HG03354 (cell line): Measurements from ENCODE around the gene CHST8.

Experiments used
- ATAC-seq: cut with Tn5 transposase; IDR thresholded peaks from one replicate; pipeline ENCODE4 v1.9.1; 2021; ENCODE audit warnings: mild to moderate bottlenecking; ENCODE audit not compliant: unreplicated experiment, poor library complexity, severe bottlenecking

CHST8 gene

GRCh38 chr19:33775731-33776487, 154.2 kb downstream of the CHST8 start:
- ATAC-seq, result no peak

- no peak for ATAC-seq
Measured at GRCh38 chr19:33777351-33777750, 155.6 kb downstream of the CHST8 start.

- no peak for ATAC-seq
Measured at GRCh38 chr19:33777753-33778088, 156.0 kb downstream of the CHST8 start.

- peak; percentile 87 for ATAC-seq
Measured at GRCh38 chr19:33778089-33778791, 156.5 kb downstream of the CHST8 start.

GRCh38 chr19:33779849-33780248, 158.1 kb downstream of the CHST8 start:
- ATAC-seq, result no peak

- ATAC-seq, result no peak
Measured at GRCh38 chr19:33780251-33780650, 158.5 kb downstream of the CHST8 start.

GRCh38 chr19:33780746-33781145, 159.0 kb downstream of the CHST8 start:
- ATAC-seq, result no peak

GRCh38 chr19:33781415-33781935, 159.7 kb downstream of the CHST8 start:
- no peak for ATAC-seq

- no peak for ATAC-seq
Measured at GRCh38 chr19:33781996-33782395, 160.2 kb downstream of the CHST8 start.

- no peak for ATAC-seq
Measured at GRCh38 chr19:33784432-33784831, 162.7 kb downstream of the CHST8 start.

- ATAC-seq, result no peak
Measured at GRCh38 chr19:33785795-33786194, 164.0 kb downstream of the CHST8 start.

GRCh38 chr19:33788676-33789075, 166.9 kb downstream of the CHST8 start:
- ATAC-seq, result no peak

GRCh38 chr19:33789344-33789743, 167.6 kb downstream of the CHST8 start:
- no peak for ATAC-seq

- no peak for ATAC-seq
Measured at GRCh38 chr19:33794683-33795369, 173.1 kb downstream of the CHST8 start.

- ATAC-seq, result no peak
Measured at GRCh38 chr19:33795370-33796163, 173.8 kb downstream of the CHST8 start.

GRCh38 chr19:33796164-33796875, 174.6 kb downstream of the CHST8 start, which contains the start of gene KCTD15:
KCTD15 (plus strand) TSS chr19:33796870; CDS start chr19:33800455, 3,585 bp downstream.
- no peak for ATAC-seq

GRCh38 chr19:33797802-33798671, 176.3 kb downstream of the CHST8 start:
- no peak for ATAC-seq

- ATAC-seq, result no peak
Measured at GRCh38 chr19:33798681-33799111, 176.9 kb downstream of the CHST8 start.
